GM21786 (cell line): ENCODE data around the gene PREPL.

Experiments used
- ATAC-seq: cut with Tn5 transposase; IDR thresholded peaks from one replicate; pipeline ENCODE4 v1.9.1; 2021; ENCODE audit not compliant: unreplicated experiment

Gene PREPL

GRCh38 chr2:44296653-44297052 is 64.6 kb downstream of the PREPL start:
- ATAC-seq: no peak

- no peak for ATAC-seq
Observed at GRCh38 chr2:44295633-44296359, 65.5 kb downstream of the PREPL start.

- no peak for ATAC-seq
Observed at GRCh38 chr2:44295113-44295512, 66.2 kb downstream of the PREPL start.

- no peak for ATAC-seq
Observed at GRCh38 chr2:44291281-44292248, 69.7 kb downstream of the PREPL start.

GRCh38 chr2:44290261-44290660 is 71.0 kb downstream of the PREPL start:
- no peak for ATAC-seq

- no peak for ATAC-seq
Observed at GRCh38 chr2:44286884-44287638, 74.2 kb downstream of the PREPL start.

GRCh38 chr2:44286119-44286883 is 75.0 kb downstream of the PREPL start:
- ATAC-seq: no peak

GRCh38 chr2:44285174-44285573 is 76.1 kb downstream of the PREPL start:
- no peak for ATAC-seq

- no peak for ATAC-seq
Observed at GRCh38 chr2:44283116-44283666, 78.1 kb downstream of the PREPL start.

- no peak for ATAC-seq
Observed at GRCh38 chr2:44280869-44281268, 80.4 kb downstream of the PREPL start.

- no peak for ATAC-seq
Observed at GRCh38 chr2:44277541-44277940, 83.8 kb downstream of the PREPL start.

GRCh38 chr2:44275927-44276303 is 85.4 kb downstream of the PREPL start:
- ATAC-seq: no peak

- no peak for ATAC-seq
Observed at GRCh38 chr2:44273596-44273995, 87.7 kb downstream of the PREPL start.

GRCh38 chr2:44273076-44273475 is 88.2 kb downstream of the PREPL start:
- no peak for ATAC-seq

GRCh38 chr2:44271296-44271695 is 90.0 kb downstream of the PREPL start:
- ATAC-seq: no peak

- ATAC-seq: no peak
Observed at GRCh38 chr2:44269831-44270230, 91.5 kb downstream of the PREPL start.

- no peak for ATAC-seq
Observed at GRCh38 chr2:44267796-44268648, 93.3 kb downstream of the PREPL start.
